Progenitor cell of endocrine pancreas (in vitro differentiated cells): ENCODE results near the gene MEIOB. TPM values are rescaled to one million over a fixed set of nuclear protein-coding genes. Genes with fewer than 3 reads are reported as not detected.

Experiments
- DNase-seq: peaks from one replicate; pipeline ENCODE4 v3.0.0; 2021; ENCODE audit warnings: low spot score; ENCODE audit not compliant: unreplicated experiment
- H3K27ac Mint-ChIP-seq: 2 replicates; pipeline ENCODE4 v1.8.0; 2021; ENCODE audit warnings: mild to moderate bottlenecking, moderate library complexity, mixed read lengths
- H3K27me3 Mint-ChIP-seq: 2 replicates; pipeline ENCODE4 v1.8.0; 2021; ENCODE audit warnings: mixed read lengths
- H3K36me3 Mint-ChIP-seq: 2 replicates; pipeline ENCODE4 v1.8.0; 2022; ENCODE audit warnings: mixed read lengths; ENCODE audit not compliant: insufficient read depth
- H3K4me1 Mint-ChIP-seq: 2 replicates; pipeline ENCODE4 v1.8.0; 2021; ENCODE audit warnings: low read depth, mixed read lengths
- H3K4me3 Mint-ChIP-seq: 2 replicates; pipeline ENCODE4 v1.8.0; 2021; ENCODE audit warnings: low read depth, mild to moderate bottlenecking, moderate library complexity, mixed read lengths
- H3K9me3 Mint-ChIP-seq: 2 replicates; pipeline ENCODE4 v1.8.0; 2021; ENCODE audit warnings: low read depth, mixed read lengths
- total RNA-seq: library from RNA; stranded (reverse); gene quantifications from 2 replicates; pipeline ENCODE4 v1.2.1, GENCODE V29; 2021
- TF ChIP-seq, protein P1 (sequence below): fragments of 200-600 bp; sonication (generic); IDR thresholded peaks from one replicate; pipeline ENCODE4 v1.5.0; 2021; ENCODE audit warnings: antibody characterized with exemption, mild to moderate bottlenecking; ENCODE audit not compliant: unreplicated experiment

The MEIOB gene
- total RNA-seq, 1 donor from 2014 or later, result not detected

DNA sequence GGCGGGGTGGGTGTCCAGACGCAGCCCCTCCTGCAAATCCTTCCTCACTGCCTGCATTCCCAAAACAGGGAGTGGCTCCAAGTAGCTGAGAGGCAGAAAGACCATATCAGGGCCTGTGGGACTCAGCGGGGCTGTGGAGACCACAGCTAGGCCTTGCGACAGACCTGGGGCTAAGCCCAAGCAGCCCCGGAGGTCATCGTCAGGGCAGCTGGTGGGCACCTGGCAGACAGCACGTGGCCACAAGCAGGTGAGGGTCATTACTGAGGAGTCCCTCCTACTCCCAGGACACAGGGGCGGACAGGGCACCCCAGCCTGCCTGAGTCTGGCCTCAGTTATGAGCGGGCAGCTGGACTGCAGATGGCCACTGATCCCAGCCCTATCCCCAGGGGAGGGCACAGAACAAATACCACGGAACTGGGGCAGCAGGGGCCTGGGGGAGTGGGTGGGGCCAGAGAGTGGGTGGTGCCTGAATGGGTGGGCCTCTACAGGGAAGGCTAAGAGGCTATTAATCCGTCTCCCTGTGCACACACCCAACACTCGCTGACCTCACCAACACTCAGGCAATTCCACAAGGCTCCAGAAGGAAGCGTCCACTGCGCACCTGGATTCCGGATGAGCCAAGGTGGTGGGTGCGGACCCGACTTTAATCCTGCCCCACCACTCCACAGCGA, 37.7 kb upstream of the MEIOB start:
- Mint-ChIP-seq H3K4me1 (peaks cover 11% of the 10 kb centered on the region), H3K36me3 (no peaks in the 10 kb centered on the region), H3K4me3 (no peak overlapping the region), H3K27me3 (peaks cover 17% of the 10 kb centered on the region), H3K9me3 (no peaks in the 10 kb centered on the region), H3K27ac (no peak overlapping the region)
- DNase-seq, result no peak
- TF ChIP-seq, protein P1, sequence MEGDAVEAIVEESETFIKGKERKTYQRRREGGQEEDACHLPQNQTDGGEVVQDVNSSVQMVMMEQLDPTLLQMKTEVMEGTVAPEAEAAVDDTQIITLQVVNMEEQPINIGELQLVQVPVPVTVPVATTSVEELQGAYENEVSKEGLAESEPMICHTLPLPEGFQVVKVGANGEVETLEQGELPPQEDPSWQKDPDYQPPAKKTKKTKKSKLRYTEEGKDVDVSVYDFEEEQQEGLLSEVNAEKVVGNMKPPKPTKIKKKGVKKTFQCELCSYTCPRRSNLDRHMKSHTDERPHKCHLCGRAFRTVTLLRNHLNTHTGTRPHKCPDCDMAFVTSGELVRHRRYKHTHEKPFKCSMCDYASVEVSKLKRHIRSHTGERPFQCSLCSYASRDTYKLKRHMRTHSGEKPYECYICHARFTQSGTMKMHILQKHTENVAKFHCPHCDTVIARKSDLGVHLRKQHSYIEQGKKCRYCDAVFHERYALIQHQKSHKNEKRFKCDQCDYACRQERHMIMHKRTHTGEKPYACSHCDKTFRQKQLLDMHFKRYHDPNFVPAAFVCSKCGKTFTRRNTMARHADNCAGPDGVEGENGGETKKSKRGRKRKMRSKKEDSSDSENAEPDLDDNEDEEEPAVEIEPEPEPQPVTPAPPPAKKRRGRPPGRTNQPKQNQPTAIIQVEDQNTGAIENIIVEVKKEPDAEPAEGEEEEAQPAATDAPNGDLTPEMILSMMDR, result no peak

DNA sequence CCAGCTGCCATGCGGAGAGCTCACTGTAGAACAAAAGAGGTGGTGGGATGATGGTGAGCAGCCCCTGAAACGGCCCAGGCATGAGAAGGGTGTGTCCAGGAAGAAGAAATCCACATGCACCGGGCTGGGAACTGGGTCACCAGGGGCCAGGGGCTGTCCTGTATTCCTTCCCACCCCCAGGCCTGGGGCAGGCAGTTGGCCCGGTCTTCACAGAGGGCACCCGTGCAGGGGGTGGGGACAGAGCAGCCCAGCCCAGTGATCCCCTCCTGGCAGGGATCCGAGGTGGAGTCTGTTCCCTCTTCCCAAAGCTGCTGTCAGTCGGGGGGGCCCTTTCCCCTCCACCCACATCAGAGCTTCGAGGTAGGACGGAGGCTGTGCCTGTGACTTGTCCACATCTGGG, 37.0 kb upstream of the MEIOB start:
- H3K27ac Mint-ChIP-seq, result no peak overlapping the region
- TF ChIP-seq, protein P1, result no peak
- peaks cover 22% of the 10 kb centered on the region for H3K27me3 Mint-ChIP-seq
- H3K36me3 Mint-ChIP-seq, result no peaks in the 10 kb centered on the region
- peaks cover 11% of the 10 kb centered on the region for H3K4me1 Mint-ChIP-seq
- no peaks in the 10 kb centered on the region for H3K9me3 Mint-ChIP-seq
- no peak overlapping the region for H3K4me3 Mint-ChIP-seq
- DNase-seq, result no peak

DNA sequence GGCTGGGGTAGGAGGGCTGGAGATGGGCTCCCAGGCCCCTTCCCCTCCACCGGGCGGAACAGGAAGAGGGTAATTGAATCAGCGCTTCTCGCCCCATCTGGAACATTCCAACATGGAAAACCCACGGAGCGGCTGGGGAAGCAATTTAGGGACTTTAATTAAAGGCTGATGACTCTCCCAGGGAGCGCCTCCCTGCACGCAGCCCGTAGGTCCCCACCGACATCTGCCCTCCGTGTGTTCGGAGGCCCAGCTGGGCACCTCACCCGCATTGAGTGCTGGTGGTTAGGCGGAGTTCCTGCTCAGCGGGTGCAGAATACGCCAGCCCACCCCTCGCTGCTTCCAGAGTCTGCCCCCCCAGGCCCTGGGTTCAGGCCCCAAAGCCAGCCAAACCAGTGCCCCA, 36.2 kb upstream of the MEIOB start:
- Mint-ChIP-seq H3K9me3 (no peaks in the 10 kb centered on the region), H3K4me3 (no peak overlapping the region), H3K36me3 (no peaks in the 10 kb centered on the region), H3K4me1 (peaks cover 11% of the 10 kb centered on the region), H3K27me3 (peaks cover 22% of the 10 kb centered on the region), H3K27ac (no peak overlapping the region)
- TF ChIP-seq, protein P1, result no peak
- no peak for DNase-seq

DNA sequence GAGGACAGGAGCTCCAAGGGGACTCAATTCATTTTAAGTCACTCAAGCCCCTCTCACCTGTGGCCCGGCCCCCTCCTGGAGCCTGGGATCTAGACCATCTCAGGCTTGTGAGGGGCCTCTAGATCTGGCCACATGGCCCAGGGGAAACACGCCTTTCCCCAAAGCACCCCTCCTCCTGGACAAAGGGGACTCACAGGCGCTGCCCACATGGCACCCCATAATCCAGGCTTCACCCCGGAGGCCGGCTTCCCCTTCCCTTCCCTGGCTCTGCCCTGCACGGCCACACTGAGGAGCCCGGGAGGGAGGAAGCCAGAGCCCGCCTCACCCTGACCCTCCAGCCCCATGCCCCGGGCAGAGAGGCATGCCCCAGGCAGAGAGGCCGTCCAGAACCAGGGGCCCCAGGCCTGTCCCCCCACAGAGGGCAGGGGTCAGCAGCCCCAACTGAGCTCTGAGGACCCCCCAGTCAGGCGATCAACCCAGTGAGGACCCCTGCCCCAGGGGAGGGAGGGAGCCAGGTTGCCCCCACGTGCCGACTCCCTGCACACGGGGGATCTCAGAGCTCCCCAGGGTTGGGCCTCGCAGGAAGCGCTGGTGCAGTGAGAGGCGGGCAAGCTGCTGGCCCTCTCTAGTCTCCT, 35.4 kb upstream of the MEIOB start:
- H3K4me1 Mint-ChIP-seq, result peaks cover 10% of the 10 kb centered on the region
- no peak overlapping the region for H3K27ac Mint-ChIP-seq
- H3K4me3 Mint-ChIP-seq, result no peak overlapping the region
- no peaks in the 10 kb centered on the region for H3K36me3 Mint-ChIP-seq
- TF ChIP-seq, protein P1, result no peak
- no peak for DNase-seq
- H3K27me3 Mint-ChIP-seq, result peaks cover 22% of the 10 kb centered on the region
- no peaks in the 10 kb centered on the region for H3K9me3 Mint-ChIP-seq

DNA sequence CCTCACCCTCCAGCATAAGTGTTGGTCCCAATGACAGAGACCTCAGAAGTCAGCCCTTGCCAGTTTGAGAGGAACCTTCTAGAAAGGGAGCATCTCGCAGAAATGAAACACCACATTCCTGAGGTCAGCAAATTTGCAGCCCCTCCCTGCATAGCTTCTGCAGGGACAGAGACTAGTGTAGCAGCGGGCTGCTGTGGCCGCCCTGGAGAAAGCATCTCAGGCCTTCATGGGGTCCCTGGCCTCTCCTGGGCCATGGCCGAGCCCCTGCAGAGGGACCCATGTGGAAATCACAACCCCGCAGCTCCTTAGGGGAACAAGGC, 34.8 kb upstream of the MEIOB start:
- H3K36me3 Mint-ChIP-seq, result no peaks in the 10 kb centered on the region
- H3K27ac Mint-ChIP-seq, result no peak overlapping the region
- DNase-seq, result no peak
- H3K4me3 Mint-ChIP-seq, result no peak overlapping the region
- TF ChIP-seq, protein P1, result no peak
- peaks cover 22% of the 10 kb centered on the region for H3K27me3 Mint-ChIP-seq
- H3K9me3 Mint-ChIP-seq, result no peaks in the 10 kb centered on the region
- H3K4me1 Mint-ChIP-seq, result peaks cover 10% of the 10 kb centered on the region
